ENCODE results near the gene MTCL1.
A peak's percentile ranks its signal among the peaks of the same experiment; 100 is the strongest.

The MTCL1 gene

DNA sequence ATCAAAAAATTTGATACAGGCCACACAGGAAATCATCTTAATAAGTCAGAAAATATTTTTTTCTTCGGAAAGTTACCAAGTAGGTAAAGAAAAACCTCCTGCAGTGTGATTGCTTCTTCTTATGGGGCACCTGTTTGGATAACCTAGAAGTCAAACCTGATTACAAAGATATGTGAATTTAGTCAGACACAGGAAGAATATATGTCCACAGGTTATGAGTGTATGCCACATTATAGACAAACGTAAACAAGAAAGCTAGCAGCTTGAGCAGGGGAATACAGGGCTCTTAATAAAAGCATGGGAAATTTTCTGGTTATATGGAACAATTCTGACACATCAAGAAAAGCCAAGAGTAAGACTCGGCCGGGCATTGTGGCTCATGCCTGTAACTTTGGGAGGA, 35.8 kb upstream of the MTCL1 start:
- TF ChIP-seq, protein P1, sequence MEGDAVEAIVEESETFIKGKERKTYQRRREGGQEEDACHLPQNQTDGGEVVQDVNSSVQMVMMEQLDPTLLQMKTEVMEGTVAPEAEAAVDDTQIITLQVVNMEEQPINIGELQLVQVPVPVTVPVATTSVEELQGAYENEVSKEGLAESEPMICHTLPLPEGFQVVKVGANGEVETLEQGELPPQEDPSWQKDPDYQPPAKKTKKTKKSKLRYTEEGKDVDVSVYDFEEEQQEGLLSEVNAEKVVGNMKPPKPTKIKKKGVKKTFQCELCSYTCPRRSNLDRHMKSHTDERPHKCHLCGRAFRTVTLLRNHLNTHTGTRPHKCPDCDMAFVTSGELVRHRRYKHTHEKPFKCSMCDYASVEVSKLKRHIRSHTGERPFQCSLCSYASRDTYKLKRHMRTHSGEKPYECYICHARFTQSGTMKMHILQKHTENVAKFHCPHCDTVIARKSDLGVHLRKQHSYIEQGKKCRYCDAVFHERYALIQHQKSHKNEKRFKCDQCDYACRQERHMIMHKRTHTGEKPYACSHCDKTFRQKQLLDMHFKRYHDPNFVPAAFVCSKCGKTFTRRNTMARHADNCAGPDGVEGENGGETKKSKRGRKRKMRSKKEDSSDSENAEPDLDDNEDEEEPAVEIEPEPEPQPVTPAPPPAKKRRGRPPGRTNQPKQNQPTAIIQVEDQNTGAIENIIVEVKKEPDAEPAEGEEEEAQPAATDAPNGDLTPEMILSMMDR (IDR thresholded peaks at IDR 0.05; ENCODE audit: low read depth, low read length), result no peak
- DNase-seq (ENCODE audit: low read depth in 2 of 2), result no peak
- H3K4me3 ChIP-seq (replicated peaks in 1 of 2; ENCODE audit: low read depth in 2 of 2, low read length in 2 of 2), result no peak overlapping the region

DNA sequence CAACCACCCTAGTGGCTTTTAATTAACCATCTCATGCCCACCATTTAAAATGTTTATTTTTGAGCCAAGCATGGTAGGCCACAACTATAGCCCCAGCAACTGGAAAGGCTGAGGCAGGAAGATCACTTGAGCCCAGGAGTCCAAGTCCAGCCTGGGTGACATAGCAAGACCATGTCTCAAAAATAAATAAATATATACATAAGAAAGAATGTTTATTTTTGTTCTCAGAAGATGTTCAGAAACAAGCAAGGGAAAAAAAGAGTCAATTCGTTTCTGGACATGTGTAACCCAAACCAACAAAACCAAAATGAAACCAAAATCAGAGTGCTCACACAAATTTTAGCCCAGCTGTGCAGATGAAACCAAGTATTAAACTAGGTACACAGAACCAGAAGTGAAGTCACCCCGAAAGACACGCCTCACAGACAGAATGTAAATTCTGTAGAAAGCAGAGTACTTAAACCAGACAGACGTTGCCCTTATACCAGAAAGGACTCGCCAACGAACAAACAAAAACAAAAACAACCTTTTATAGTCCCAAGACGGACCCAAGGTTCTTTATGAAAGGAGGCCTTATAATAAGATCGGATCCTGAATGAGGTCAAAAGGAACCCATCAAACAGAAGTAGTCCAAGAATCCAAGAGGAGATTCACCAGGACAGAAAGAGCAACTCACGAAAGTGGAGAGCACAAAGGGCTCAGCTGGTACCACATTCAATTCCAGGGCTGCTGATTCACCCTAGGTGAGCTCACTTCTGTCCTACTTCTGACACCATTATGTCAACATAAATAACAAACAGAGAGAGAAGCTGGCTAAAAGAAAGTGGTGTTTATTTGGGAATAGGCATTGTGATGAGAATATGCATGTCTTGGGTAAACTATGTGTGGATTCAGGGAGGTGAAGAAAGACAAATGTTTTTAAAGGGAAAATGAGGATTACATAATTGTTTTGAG, 31.8 kb upstream of the MTCL1 start:
- TF ChIP-seq, protein P1 (IDR thresholded peaks at IDR 0.05; ENCODE audit: low read depth, low read length), result no peak
- peak in 1 of 2 donors; percentile 8 for DNase-seq (ENCODE audit: low read depth in 2 of 2)
- H3K4me3 ChIP-seq (replicated peaks in 1 of 2; ENCODE audit: low read depth in 2 of 2, low read length in 2 of 2), result no peak overlapping the region

DNA sequence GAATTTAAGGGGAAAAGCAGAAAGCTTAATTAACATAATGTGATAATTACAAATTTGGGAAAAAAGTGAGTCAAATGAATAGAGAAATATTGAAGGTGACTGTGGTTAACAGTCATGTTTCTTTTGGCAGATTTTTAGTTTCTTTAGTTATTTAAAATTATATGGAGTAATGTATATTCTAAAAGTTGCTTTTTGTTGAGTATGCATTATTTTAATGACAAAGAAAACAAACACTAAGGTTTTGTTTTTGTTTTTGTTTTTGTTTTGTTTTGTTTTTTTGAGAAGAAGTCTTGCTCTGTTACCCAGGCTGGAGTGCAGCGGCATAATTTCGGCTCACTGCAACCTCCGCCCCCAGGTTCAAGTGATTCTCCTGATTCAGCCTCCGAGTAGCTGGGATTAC, 30.3 kb upstream of the MTCL1 start:
- TF ChIP-seq, protein P1 (IDR thresholded peaks at IDR 0.05; ENCODE audit: low read depth, low read length), result no peak
- no peak for DNase-seq (ENCODE audit: low read depth in 2 of 2)
- no peak overlapping the region for H3K4me3 ChIP-seq (replicated peaks in 1 of 2; ENCODE audit: low read depth in 2 of 2, low read length in 2 of 2)

DNA sequence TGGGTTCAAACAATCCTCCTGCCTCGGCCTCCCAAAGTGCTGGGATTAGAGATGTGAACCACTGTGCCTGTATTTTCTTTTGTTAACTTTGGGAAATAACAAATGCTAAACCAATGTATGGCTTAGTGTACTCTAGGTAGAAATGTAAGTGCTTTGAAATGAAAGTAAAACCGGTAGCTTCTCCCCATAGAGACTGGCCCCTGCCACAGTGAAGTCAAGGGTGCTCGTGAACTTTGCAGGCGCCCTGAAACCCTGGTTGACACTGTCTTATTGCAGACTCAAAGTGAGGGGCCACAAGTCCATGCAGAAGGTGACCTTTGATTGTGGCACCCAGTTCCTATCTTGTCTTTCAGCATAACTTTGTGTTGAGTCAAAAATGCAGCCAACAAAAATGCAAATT, 24.2 kb upstream of the MTCL1 start:
- no peak overlapping the region for H3K4me3 ChIP-seq (replicated peaks in 1 of 2; ENCODE audit: low read depth in 2 of 2, low read length in 2 of 2)
- TF ChIP-seq, protein P1 (IDR thresholded peaks at IDR 0.05; ENCODE audit: low read depth, low read length), result no peak
- DNase-seq (ENCODE audit: low read depth in 2 of 2), result no peak

DNA sequence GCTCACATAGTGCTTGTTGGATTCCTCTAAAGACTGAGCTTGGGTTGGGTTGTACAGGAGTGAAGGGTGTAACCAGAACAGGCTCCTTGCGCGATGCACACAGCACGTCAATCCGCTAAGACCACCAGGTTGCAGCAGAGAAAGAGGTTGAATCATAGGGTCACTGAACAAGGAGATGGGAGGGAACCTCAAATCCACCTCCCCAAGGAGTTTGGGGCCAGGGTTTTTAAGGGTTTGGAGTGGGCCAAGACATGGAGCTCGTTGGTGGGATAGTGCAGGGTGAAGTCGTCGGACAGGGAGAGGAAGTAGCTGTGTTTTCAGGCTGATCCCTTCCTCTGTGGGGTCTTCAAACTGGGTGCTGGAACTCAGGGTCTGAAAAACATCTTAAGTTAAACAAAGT, 20.8 kb upstream of the MTCL1 start:
- TF ChIP-seq, protein P1 (IDR thresholded peaks at IDR 0.05; ENCODE audit: low read depth, low read length), result no peak
- DNase-seq (ENCODE audit: low read depth in 2 of 2), result no peak

DNA sequence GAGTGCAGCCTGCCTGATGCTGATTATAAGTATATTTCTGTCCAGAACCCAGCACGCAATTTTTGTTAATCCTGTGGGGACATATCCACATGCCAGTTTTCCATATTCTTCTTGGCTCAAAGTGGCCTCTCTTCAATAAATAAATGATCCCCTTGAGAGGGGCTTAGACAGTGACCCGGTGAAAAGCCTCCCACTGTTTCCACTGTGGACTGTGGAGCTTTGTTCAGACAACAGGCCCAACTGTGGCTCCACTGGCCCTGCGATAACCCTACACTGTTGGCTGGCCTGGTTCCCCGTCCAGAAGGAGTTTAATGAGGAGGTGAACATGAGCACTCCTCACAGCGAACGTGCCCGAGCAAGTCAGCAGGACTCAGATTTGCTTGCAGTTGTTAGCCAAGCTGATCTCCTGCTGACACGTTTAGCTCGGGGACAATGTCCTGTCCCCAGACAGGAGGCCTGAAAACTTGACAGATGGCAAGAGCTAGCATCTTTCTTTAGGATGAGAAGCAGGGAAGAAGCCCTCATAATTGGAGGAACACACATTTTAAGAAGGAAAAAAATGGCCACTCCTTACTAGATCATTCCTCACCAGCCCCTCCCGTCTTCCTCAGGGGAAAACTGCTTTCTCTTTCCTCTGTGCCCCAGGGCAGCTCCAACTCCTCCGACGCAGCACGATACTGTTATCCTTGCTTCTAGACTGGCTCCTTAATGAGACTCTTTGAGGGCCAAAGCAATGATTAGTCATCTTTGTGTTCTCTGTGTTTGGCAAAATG, 20.0 kb upstream of the MTCL1 start:
- TF ChIP-seq, protein P1 (IDR thresholded peaks at IDR 0.05; ENCODE audit: low read depth, low read length), result no peak
- H3K4me3 ChIP-seq (replicated peaks in 1 of 2; ENCODE audit: low read depth in 2 of 2, low read length in 2 of 2), result no peak overlapping the region
- DNase-seq (ENCODE audit: low read depth in 2 of 2), result peak; percentile 50 to 59

More for the DNA sequence above, 20.8 kb upstream of the MTCL1 start:
- H3K4me3 ChIP-seq (replicated peaks in 1 of 2; ENCODE audit: low read depth in 2 of 2, low read length in 2 of 2), result no peak overlapping the region

Data from cardiac fibroblast (primary cell).